Liver (tissue), 9 donors: ENCODE measurements around the gene EFCAB10. TPM values are rescaled to one million over a fixed set of nuclear protein-coding genes. Genes with fewer than 3 reads are reported as not detected.

Experiments
- DNase-seq: peaks from one replicate; pipeline ENCODE4 v3.0.0-alpha.2; 2017; ENCODE audit warnings: low spot score
- H3K27ac ChIP-seq, 2 donors: one replicate each; pipeline ENCODE4 v1.7.0; 2013; ENCODE audit warnings: inconsistent platforms in 2 of 2, low read length in 2 of 2, control low read depth in 1 of 2, low read depth in 1 of 2, mild to moderate bottlenecking in 1 of 2
- H3K27me3 ChIP-seq, 4 donors: one replicate each; pipeline versions ENCODE4 v1.6.1 to v1.7.0; 2013; ENCODE audit warnings: low read length in 3 of 4, inconsistent platforms in 1 of 4, mild to moderate bottlenecking in 1 of 4, moderate library complexity in 1 of 4; ENCODE audit not compliant: control insufficient read depth in 4 of 4, insufficient read depth in 4 of 4
- H3K36me3 ChIP-seq, 4 donors: one replicate each; pipeline versions ENCODE4 v1.6.1 to v1.7.0; 2013; ENCODE audit warnings: low read length in 3 of 4, mild to moderate bottlenecking in 3 of 4, low read depth in 1 of 4, moderate library complexity in 1 of 4; ENCODE audit not compliant: control insufficient read depth in 4 of 4, insufficient read depth in 3 of 4
- H3K4me1 ChIP-seq, 4 donors: one replicate each; pipeline versions ENCODE4 v1.6.1 to v1.7.0; 2013; ENCODE audit warnings: low read length in 3 of 4, mild to moderate bottlenecking in 3 of 4, moderate library complexity in 1 of 4; ENCODE audit not compliant: control insufficient read depth in 4 of 4, insufficient read depth in 4 of 4
- H3K4me3 ChIP-seq, 3 donors: one replicate each; pipeline versions ENCODE4 v1.6.1 to v1.7.0; 2013; ENCODE audit warnings: low read length in 3 of 3, control low read depth in 1 of 3, low read depth in 1 of 3, mild to moderate bottlenecking in 1 of 3
- H3K9ac ChIP-seq, 2 donors: one replicate each; pipeline ENCODE4 v1.7.0; 2013; ENCODE audit warnings: low read length in 2 of 2, mild to moderate bottlenecking in 2 of 2, moderate library complexity in 2 of 2, control low read depth in 1 of 2, low read depth in 1 of 2
- H3K9me3 ChIP-seq, 4 donors: one replicate each; pipeline versions ENCODE4 v1.6.1 to v1.7.0; 2013; ENCODE audit warnings: low read length in 3 of 4; ENCODE audit not compliant: control insufficient read depth in 4 of 4
- ATF3 ChIP-seq: IDR thresholded peaks from 2 replicates; pipeline ENCODE4 v1.6.1; 2016; ENCODE audit warnings: antibody characterized with exemption
- EGR1 ChIP-seq, 2 donors: IDR thresholded peaks; 2 replicates each; pipeline ENCODE4 v1.6.1; 2016 to 2018; ENCODE audit warnings: antibody characterized with exemption in 2 of 2, low read depth in 2 of 2
- FOXA1 ChIP-seq: IDR thresholded peaks from 2 replicates; pipeline ENCODE4 v1.6.1; 2016; ENCODE audit warnings: antibody characterized with exemption
- FOXA2 ChIP-seq: IDR thresholded peaks from 2 replicates; pipeline ENCODE4 v1.6.1; 2016; ENCODE audit warnings: antibody characterized with exemption
- GABPA ChIP-seq, 2 donors: IDR thresholded peaks in 1 of 2; conservative IDR thresholded peaks in 1 of 2; 2 replicates each; pipeline ENCODE4 v1.6.1; 2016; ENCODE audit warnings: antibody characterized with exemption in 2 of 2, mild to moderate bottlenecking in 1 of 2, moderate library complexity in 1 of 2
- HNF4A ChIP-seq, 2 donors: conservative IDR thresholded peaks; 2 replicates each; pipeline ENCODE4 v1.6.1; 2016; ENCODE audit warnings: antibody characterized with exemption in 2 of 2, mild to moderate bottlenecking in 2 of 2
- HNF4G ChIP-seq: IDR thresholded peaks from 2 replicates; pipeline ENCODE4 v1.6.1; 2016; ENCODE audit warnings: antibody characterized with exemption
- JUND ChIP-seq, 2 donors: IDR thresholded peaks; 2 replicates each; pipeline ENCODE4 v1.6.1; 2016; ENCODE audit warnings: antibody characterized with exemption in 2 of 2
- NR2F2 ChIP-seq: IDR thresholded peaks from 2 replicates; pipeline ENCODE4 v1.6.1; 2016; ENCODE audit warnings: antibody characterized with exemption
- RAD21 ChIP-seq, 2 donors: IDR thresholded peaks; 2 replicates each; pipeline ENCODE4 v1.6.1; 2016; ENCODE audit warnings: antibody characterized with exemption in 2 of 2, mild to moderate bottlenecking in 2 of 2
- REST ChIP-seq: IDR thresholded peaks from 2 replicates; pipeline ENCODE4 v1.6.1; 2016; ENCODE audit warnings: antibody characterized with exemption, mild to moderate bottlenecking
- RXRA ChIP-seq, 2 donors: IDR thresholded peaks; 2 replicates each; pipeline ENCODE4 v1.6.1; 2017 to 2018; ENCODE audit warnings: antibody characterized with exemption in 2 of 2, mild to moderate bottlenecking in 1 of 2
- SP1 ChIP-seq: IDR thresholded peaks from 2 replicates; pipeline ENCODE4 v1.6.1; 2018; ENCODE audit warnings: antibody characterized with exemption, mild to moderate bottlenecking
- TAF1 ChIP-seq: conservative IDR thresholded peaks from 2 replicates; pipeline ENCODE4 v1.6.1; 2016; ENCODE audit warnings: antibody characterized with exemption, mild to moderate bottlenecking
- YY1 ChIP-seq: IDR thresholded peaks from 2 replicates; pipeline ENCODE4 v1.6.1; 2016; ENCODE audit warnings: antibody characterized with exemption, mild to moderate bottlenecking
- WGBS: extraction: QIAGEN DNeasy Blood & Tissue Kit; methylation state at CpG from one replicate; pipeline ENCODE4 v1.1.7; 2013; 5-methylcytosine and 5-hydroxymethylcytosine counted together
- polyA plus RNA-seq, 2 donors: library from polyadenylated mRNA; stranded (reverse) in 1 of 2; unstranded in 1 of 2; fragments of 200-250 nt in 1 of 2; fragments of >200 nt in 1 of 2; fragmentation: Nextera tagmentation in 1 of 2; extraction: Ambion mirVana in 1 of 2; gene quantifications; one replicate each; pipeline versions ENCODE4 v1.2.1 to v1.2.3, GENCODE V29; 2013 to 2015
- total RNA-seq, 2 donors: library from RNA; depleted of rRNA; stranded (reverse); fragments of >200 nt; gene quantifications; one replicate each; pipeline ENCODE4 v1.2.3, GENCODE V29; 2014
- TF ChIP-seq, protein P1 (sequence below): IDR thresholded peaks from 2 replicates; pipeline ENCODE4 v1.6.1; 2016; ENCODE audit warnings: antibody characterized with exemption
- TF ChIP-seq, protein P2 (sequence below): fragments of 150-350 bp; IDR thresholded peaks from 2 replicates; pipeline ENCODE4 v1.5.1; 2017; ENCODE audit warnings: improper control_type of control experiment, low read depth, low read length; ENCODE audit not compliant: missing input control
- TF ChIP-seq, protein P3 (sequence below): IDR thresholded peaks from 2 replicates; pipeline ENCODE4 v1.6.1; 2016; ENCODE audit warnings: antibody characterized with exemption
- donor health status: healthy.
- donor health status: healthy.
- donor health status: healthy.
- donor health status: healthy.
- donor health status: healthy.

The EFCAB10 gene
- total and polyA plus RNA-seq, 4 donors = 0.25 TPM; not detected in 3

DNA sequence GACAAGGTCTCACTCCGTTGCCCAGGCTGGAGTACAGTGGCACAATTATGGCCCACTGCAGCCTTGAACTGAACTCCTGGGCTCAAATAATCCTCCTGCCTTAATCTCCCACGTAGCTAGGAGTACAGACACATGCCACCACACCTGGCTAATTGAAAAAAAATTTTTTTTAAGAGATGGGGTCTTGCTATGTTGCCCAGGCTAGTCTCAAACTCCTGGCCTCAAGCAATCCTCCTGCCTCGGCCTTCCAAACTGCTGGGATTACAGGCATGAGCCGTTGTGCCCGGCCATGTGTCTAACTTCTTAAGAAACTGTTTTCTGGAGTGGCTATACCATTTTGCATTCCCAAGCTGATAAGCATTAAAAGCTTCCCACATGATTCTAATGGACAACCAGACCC, 9.5 kb upstream of the EFCAB10 start:
- H3K27me3 ChIP-seq = no peaks in the 10 kb centered on the region
- DNase-seq = no peak
- no peaks in the 10 kb centered on the region for H3K36me3 ChIP-seq
- H3K9me3 ChIP-seq = no peaks in the 10 kb centered on the region
- peaks cover 0 to 7% (median 3%) of the 10 kb centered on the region in 4 donors for H3K4me1 ChIP-seq
- no peak overlapping the region for H3K4me3 ChIP-seq
- H3K27ac ChIP-seq = no peak overlapping the region
- no peak overlapping the region for H3K9ac ChIP-seq
- 90% methylated on average over 5 of the region's 5 CpGs for WGBS
- no peak for TF ChIP-seq GABPA (IDR thresholded peaks at IDR 0.05 in 1 of 2, conservative IDR thresholded peaks at IDR 0.05 in 1 of 2)
- TF ChIP-seq, protein P1, sequence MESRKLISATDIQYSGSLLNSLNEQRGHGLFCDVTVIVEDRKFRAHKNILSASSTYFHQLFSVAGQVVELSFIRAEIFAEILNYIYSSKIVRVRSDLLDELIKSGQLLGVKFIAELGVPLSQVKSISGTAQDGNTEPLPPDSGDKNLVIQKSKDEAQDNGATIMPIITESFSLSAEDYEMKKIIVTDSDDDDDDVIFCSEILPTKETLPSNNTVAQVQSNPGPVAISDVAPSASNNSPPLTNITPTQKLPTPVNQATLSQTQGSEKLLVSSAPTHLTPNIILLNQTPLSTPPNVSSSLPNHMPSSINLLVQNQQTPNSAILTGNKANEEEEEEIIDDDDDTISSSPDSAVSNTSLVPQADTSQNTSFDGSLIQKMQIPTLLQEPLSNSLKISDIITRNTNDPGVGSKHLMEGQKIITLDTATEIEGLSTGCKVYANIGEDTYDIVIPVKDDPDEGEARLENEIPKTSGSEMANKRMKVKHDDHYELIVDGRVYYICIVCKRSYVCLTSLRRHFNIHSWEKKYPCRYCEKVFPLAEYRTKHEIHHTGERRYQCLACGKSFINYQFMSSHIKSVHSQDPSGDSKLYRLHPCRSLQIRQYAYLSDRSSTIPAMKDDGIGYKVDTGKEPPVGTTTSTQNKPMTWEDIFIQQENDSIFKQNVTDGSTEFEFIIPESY = no peak
- no peak for TF ChIP-seq REST
- no peak for TF ChIP-seq FOXA1
- TF ChIP-seq JUND (IDR thresholded peaks at IDR 0.05) = no peak
- TF ChIP-seq FOXA2 = no peak
- TF ChIP-seq RXRA (IDR thresholded peaks at IDR 0.05) = no peak
- TF ChIP-seq YY1 = no peak
- TF ChIP-seq, protein P2, sequence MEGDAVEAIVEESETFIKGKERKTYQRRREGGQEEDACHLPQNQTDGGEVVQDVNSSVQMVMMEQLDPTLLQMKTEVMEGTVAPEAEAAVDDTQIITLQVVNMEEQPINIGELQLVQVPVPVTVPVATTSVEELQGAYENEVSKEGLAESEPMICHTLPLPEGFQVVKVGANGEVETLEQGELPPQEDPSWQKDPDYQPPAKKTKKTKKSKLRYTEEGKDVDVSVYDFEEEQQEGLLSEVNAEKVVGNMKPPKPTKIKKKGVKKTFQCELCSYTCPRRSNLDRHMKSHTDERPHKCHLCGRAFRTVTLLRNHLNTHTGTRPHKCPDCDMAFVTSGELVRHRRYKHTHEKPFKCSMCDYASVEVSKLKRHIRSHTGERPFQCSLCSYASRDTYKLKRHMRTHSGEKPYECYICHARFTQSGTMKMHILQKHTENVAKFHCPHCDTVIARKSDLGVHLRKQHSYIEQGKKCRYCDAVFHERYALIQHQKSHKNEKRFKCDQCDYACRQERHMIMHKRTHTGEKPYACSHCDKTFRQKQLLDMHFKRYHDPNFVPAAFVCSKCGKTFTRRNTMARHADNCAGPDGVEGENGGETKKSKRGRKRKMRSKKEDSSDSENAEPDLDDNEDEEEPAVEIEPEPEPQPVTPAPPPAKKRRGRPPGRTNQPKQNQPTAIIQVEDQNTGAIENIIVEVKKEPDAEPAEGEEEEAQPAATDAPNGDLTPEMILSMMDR = no peak
- no peak for TF ChIP-seq RAD21 (IDR thresholded peaks at IDR 0.05)
- no peak for TF ChIP-seq HNF4A (conservative IDR thresholded peaks at IDR 0.05)
- TF ChIP-seq EGR1 (IDR thresholded peaks at IDR 0.05; ENCODE audit: low read depth in 2 of 2) = no peak
- TF ChIP-seq ATF3 = no peak
- TF ChIP-seq HNF4G = no peak
- no peak for TF ChIP-seq TAF1
- no peak for TF ChIP-seq NR2F2
- TF ChIP-seq, protein P3, sequence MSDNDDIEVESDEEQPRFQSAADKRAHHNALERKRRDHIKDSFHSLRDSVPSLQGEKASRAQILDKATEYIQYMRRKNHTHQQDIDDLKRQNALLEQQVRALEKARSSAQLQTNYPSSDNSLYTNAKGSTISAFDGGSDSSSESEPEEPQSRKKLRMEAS = no peak
- TF ChIP-seq SP1 = no peak
